Stimulated activated CD8-positive, alpha-beta memory T cell treated with anti-CD3 and anti-CD28 coated beads, Interleukin-2, amount 100 ng/mL, for 48 hours (primary cell): ENCODE measurements around the gene TMBIM4.
"Not testable (repeated sequence)": the region's sequence is repeated elsewhere in the genome, so short reads cannot be mapped to it uniquely, and the experiment has no call there.

Source experiments
- DNase-seq, 2 donors: peaks; one replicate each; pipeline ENCODE4 v3.0.0-alpha.2; 2020; ENCODE audit warnings: low read depth in 2 of 2

TMBIM4 gene

GRCh38 chr12:66184822-66185221 is 15.0 kb upstream of the TMBIM4 start:
- DNase-seq, result not testable (repeated sequence)

- DNase-seq, result no peak
Observed at GRCh38 chr12:66182956-66183355, 13.2 kb upstream of the TMBIM4 start.

- DNase-seq, result no peak
Observed at GRCh38 chr12:66176105-66176900, 6.5 kb upstream of the TMBIM4 start.

GRCh38 chr12:66174391-66175325 is 4.9 kb upstream of the TMBIM4 start:
- not testable (repeated sequence) for DNase-seq

GRCh38 chr12:66170606-66171005 is 810 bp upstream of the TMBIM4 start:
- DNase-seq, result no peak

- DNase-seq, result no peak
Observed at GRCh38 chr12:66168410-66168809, 1.4 kb downstream of the TMBIM4 start.

GRCh38 chr12:66166561-66166960 is 3.2 kb downstream of the TMBIM4 start:
- no peak for DNase-seq

GRCh38 chr12:66165141-66165540 is 4.7 kb downstream of the TMBIM4 start:
- no peak for DNase-seq

GRCh38 chr12:66164349-66164821 is 5.4 kb downstream of the TMBIM4 start:
- DNase-seq, result no peak

- DNase-seq, result no peak
Observed at GRCh38 chr12:66163289-66163688, 6.5 kb downstream of the TMBIM4 start.

- no peak for DNase-seq
Observed at GRCh38 chr12:66162701-66163100, 7.1 kb downstream of the TMBIM4 start.

- no peak for DNase-seq
Observed at GRCh38 chr12:66160704-66161103, 9.1 kb downstream of the TMBIM4 start.

- DNase-seq, result no peak
Observed at GRCh38 chr12:66159123-66159522, 10.7 kb downstream of the TMBIM4 start.

- no peak for DNase-seq
Observed at GRCh38 chr12:66156654-66157053, 13.1 kb downstream of the TMBIM4 start.

- DNase-seq, result no peak
Observed at GRCh38 chr12:66154776-66155175, 15.0 kb downstream of the TMBIM4 start.

- no peak for DNase-seq
Observed at GRCh38 chr12:66152732-66153131, 17.1 kb downstream of the TMBIM4 start.

GRCh38 chr12:66149702-66150398 is 19.9 kb downstream of the TMBIM4 start:
- DNase-seq, result no peak

- DNase-seq, result no peak
Observed at GRCh38 chr12:66144791-66145754, 24.7 kb downstream of the TMBIM4 start.

GRCh38 chr12:66143868-66144267 is 25.9 kb downstream of the TMBIM4 start:
- no peak for DNase-seq

GRCh38 chr12:66142826-66143225 is 27.0 kb downstream of the TMBIM4 start:
- DNase-seq, result no peak

- DNase-seq, result no peak
Observed at GRCh38 chr12:66141299-66141698, 28.5 kb downstream of the TMBIM4 start.
